RCC 7860 (cell line): ENCODE data around the gene SAXO2.
"Not testable (repeated sequence)": the region's sequence is repeated elsewhere in the genome, so short reads cannot be mapped to it uniquely, and the experiment has no call there.

Experiments
- DNase-seq: peaks from one replicate; pipeline ENCODE4 v3.0.0-alpha.2; 2015; ENCODE audit warnings: low spot score
- FAIRE-seq: peaks from 2 replicates; lab custom pipeline; 2012; peaks lifted over from hg19 to GRCh38; lab: Jason Lieb, UNC

Gene SAXO2

GRCh38 chr15:82284381-82284780 is 21.8 kb downstream of the SAXO2 start:
- FAIRE-seq, DNase-seq: not testable (repeated sequence)

GRCh38 chr15:82286475-82286874 is 23.9 kb downstream of the SAXO2 start:
- FAIRE-seq, DNase-seq: not testable (repeated sequence)

GRCh38 chr15:82288202-82288601 is 25.6 kb downstream of the SAXO2 start:
- not testable (repeated sequence) for FAIRE-seq, DNase-seq

GRCh38 chr15:82292271-82292670 is 29.7 kb downstream of the SAXO2 start:
- FAIRE-seq (no peak), DNase-seq (no peak)

- no peak for FAIRE-seq
- no peak for DNase-seq
Observed at GRCh38 chr15:82294061-82294690, 31.6 kb downstream of the SAXO2 start.

- DNase-seq, result no peak
Observed at GRCh38 chr15:82297546-82297945, 34.9 kb downstream of the SAXO2 start.

GRCh38 chr15:82298032-82298431 is 35.4 kb downstream of the SAXO2 start:
- DNase-seq (no peak), FAIRE-seq (no peak)

More at GRCh38 chr15:82297546-82297945, 34.9 kb downstream of the SAXO2 start:
- FAIRE-seq, result no peak

- no peak for DNase-seq
- no peak for FAIRE-seq
Observed at GRCh38 chr15:82298520-82298919, 35.9 kb downstream of the SAXO2 start.

GRCh38 chr15:82299511-82299914 is 36.9 kb downstream of the SAXO2 start:
- FAIRE-seq, DNase-seq: not testable (repeated sequence)

GRCh38 chr15:82300326-82300725 is 37.7 kb downstream of the SAXO2 start:
- not testable (repeated sequence) for FAIRE-seq, DNase-seq

- no peak for DNase-seq
- FAIRE-seq, result no peak
Observed at GRCh38 chr15:82300883-82301282, 38.3 kb downstream of the SAXO2 start.

GRCh38 chr15:82301296-82302016 is 38.8 kb downstream of the SAXO2 start:
- no peak for DNase-seq
- no peak for FAIRE-seq

- DNase-seq (no peak), FAIRE-seq (no peak)
Observed at GRCh38 chr15:82303956-82304777, 41.5 kb downstream of the SAXO2 start.

GRCh38 chr15:82304778-82305090 is 42.1 kb downstream of the SAXO2 start:
- DNase-seq, result no peak
- FAIRE-seq, result no peak

GRCh38 chr15:82305621-82306048 is 43.0 kb downstream of the SAXO2 start:
- FAIRE-seq (no peak), DNase-seq (no peak)

GRCh38 chr15:82306791-82307713 is 44.4 kb downstream of the SAXO2 start:
- DNase-seq (no peak), FAIRE-seq (no peak)

- DNase-seq (no peak), FAIRE-seq (no peak)
Observed at GRCh38 chr15:82307714-82308081, 45.1 kb downstream of the SAXO2 start.

- DNase-seq (no peak), FAIRE-seq (no peak)
Observed at GRCh38 chr15:82309802-82310201, 47.2 kb downstream of the SAXO2 start.

GRCh38 chr15:82311321-82311720 is 48.7 kb downstream of the SAXO2 start:
- FAIRE-seq, result not testable (repeated sequence)

GRCh38 chr15:82312586-82313349 is 50.1 kb downstream of the SAXO2 start:
- no peak for DNase-seq
- no peak for FAIRE-seq

More at GRCh38 chr15:82311321-82311720, 48.7 kb downstream of the SAXO2 start:
- not testable (repeated sequence) for DNase-seq
